ENCODE measurements around the gene MUC16.
"Not testable (repeated sequence)": the region's sequence is repeated elsewhere in the genome, so short reads cannot be mapped to it uniquely, and the experiment has no call there.

DNA sequence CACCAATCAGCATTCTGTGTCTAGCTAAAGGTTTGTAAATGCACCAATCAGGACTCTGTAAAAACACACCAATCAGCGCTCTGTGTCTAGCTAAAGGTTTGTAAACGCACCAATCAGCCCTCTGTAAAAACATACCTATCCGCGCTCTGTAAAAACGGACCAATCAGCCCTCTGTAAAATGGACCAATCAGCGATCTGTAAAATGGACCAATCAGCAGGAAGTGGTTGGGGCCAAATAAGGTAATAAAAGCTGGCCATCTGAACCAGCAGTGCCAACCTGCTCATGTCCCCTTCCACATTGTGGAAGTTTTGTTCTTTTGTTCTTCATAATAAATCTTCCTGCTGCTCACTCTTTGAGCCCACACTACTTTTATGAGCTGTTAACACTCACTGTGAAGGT is 43.5 kb upstream of the MUC16 start:
- not testable (repeated sequence) for TF ChIP-seq POLR2A, CTCF, POLR2AphosphoS5 (IDR thresholded peaks at IDR 0.05)
